HG03103 (cell line): Measurements from ENCODE around the gene DIP2C.
"Not testable (repeated sequence)": the region's sequence is repeated elsewhere in the genome, so short reads cannot be mapped to it uniquely, and the experiment has no call there.

Experiments
- ATAC-seq: cut with Tn5 transposase; IDR thresholded peaks from one replicate; pipeline ENCODE4 v1.9.1; 2021; ENCODE audit warnings: low read depth; ENCODE audit not compliant: unreplicated experiment

Gene DIP2C

DNA sequence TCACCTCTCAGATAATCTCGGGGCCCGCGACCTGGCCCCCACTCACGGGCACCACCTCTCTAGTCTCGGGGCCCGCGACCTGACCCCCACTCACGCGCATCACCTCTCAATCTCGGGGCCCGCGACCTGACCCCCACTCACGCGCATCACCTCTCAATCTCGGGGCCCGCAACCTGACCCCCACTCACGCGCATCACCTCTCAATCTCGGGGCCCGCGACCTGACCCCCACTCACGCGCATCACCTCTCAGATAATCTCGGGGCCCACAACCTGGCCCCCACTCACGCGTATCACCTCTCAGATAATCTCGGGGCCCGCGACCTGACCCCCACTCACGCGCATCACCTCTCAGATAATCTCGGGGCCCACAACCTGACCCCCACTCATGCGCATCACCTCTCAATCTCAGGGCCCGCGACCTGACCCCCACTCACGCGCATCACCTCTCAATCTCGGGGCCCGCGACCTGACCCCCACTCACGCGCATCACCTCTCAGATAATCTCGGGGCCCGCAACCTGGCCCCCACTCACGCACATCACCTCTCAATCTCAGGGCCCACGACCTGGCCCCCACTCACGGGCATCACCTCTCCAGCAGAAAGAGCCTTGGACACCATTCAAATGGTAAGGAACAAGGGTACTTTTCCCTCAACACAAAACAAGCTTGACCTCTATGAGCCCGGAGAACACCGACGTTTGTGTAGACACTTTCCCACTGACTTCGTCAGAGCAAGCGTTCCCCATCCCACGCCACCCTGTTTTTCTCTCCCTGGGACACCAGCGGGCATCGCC lies 104.8 kb downstream of the DIP2C start:
- ATAC-seq = not testable (repeated sequence)

GRCh38 chr10:583433-583832 lies 106.0 kb downstream of the DIP2C start:
- ATAC-seq = no peak

DNA sequence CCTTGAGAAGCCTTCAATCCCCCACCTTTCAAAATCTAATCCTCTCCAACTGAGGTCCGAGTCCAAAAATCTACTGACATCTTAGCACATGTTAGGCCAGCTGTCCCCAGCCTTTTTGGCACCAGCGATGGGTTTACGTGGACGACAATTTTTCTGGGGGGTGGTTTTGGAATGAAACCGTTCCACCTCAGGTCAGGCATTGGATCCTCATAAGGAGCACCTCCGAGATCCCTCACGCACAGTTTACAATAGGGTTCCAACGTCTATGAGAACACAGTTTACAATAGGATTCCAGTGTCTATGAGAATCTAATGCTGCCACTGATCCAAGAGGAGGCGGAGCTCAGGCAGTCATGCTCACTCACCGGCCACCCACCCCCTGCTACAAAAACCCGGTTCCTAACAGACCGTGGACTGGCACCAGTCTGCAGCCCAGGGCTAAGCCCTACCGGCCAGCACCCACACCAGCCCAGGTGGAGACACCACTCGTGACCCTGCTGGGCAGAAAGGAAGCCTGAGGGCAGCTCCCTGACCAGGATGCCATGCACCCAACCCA lies 107.6 kb downstream of the DIP2C start:
- ATAC-seq = no peak

DNA sequence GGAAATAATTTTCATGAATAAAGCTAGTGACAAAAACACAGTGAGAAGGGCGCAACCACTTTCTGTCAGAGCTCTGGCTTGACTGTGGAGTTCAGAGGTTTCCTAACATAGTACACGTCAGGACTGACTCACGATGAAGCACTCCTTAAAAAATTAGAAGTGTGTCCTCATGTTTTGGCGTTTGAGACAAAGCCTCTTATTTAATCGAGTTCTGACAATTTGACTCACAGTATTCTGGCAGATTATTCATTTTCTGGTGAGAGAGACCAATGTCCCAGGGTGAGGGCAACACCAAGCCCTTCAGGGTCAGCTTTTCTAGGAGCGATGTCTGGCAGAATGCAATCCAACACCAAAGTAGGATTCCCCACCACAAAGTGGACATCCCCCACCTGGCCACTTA lies 108.7 kb downstream of the DIP2C start:
- ATAC-seq = no peak

DNA sequence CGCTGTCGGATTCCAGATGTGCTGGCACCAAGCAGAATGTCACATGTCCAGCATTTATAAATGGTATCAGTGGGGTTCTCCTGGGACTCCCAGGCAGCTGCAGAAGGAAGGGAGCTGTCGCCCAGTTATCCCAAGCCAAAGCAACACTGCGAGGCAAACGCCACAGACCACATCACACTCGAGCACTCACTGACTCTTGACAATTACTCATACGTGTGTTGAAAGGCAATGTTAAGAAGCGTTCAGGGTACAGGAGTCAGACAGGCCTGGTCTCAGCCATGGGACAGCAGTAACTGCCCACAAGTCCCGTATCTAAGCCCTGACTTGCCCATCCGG lies 113.4 kb downstream of the DIP2C start:
- ATAC-seq = no peak

- no peak for ATAC-seq
Observed at GRCh38 chr10:575402-576129, 113.9 kb downstream of the DIP2C start.

DNA sequence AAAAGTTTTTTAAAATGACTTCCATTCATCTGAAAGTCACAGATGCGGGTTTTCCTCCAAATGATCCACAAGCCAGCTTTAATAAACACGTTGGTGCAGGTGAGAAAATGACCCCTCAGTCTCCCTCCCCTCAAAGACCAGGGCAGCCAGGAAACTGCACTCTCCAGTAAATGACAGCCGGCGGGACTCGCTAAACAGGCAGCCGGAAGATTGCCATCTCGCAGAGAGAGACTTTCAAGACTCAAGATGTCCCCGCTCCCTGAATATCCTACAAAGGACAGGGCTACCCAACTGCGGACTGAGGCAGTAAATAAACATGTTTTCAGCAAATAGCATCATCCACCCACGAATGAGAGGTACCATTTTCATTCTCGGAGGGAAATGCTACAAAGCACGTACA lies 116.8 kb downstream of the DIP2C start:
- ATAC-seq = no peak

- no peak for ATAC-seq
Observed at GRCh38 chr10:571688-572451, 117.6 kb downstream of the DIP2C start.

GRCh38 chr10:571166-571565 lies 118.3 kb downstream of the DIP2C start:
- no peak for ATAC-seq

DNA sequence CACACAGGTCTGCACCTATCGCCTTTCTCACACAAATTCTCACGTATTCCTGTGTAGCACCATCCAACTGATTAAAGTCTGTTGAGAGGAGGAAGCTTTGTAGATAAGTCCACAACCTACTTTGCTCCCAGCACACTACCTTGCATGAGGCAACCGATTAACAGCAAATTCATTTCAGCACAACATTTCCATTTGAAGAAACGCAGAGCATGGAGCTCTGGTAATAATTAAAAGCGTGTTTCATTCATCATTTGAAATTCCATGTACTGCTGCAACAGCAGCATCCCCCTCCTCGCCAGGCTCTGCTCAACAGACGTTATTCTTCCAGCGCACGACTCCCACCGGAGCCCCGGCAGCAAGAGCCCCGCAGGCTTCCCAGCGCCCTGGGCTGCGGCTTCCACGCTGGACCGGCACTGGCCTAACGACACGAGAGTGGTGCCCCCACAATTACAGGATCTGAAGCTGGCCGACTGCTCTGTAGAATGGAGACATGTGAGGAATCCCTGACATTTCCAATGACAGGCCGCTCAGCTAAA lies 118.8 kb downstream of the DIP2C start:
- no peak for ATAC-seq

GRCh38 chr10:569961-570627 lies 119.4 kb downstream of the DIP2C start:
- ATAC-seq = no peak

DNA sequence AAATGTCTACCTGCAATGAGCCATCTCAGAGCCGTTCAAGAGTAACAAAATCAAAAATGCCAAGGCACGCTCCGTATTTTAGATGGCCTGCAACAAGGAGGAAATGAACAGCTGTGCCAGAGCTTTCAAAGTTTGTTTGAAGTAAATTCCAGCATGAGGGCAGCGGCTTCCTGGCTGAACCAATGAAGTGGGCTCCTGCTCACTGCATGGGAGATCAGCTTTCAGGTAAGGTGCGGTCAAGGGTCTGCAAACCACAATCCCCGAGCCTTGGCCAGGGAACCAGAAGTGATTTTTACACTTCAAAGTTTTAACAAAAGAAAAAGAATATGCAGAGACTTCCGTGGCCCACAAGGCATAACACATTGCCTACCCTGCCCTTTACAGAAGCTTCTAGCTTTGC lies 120.6 kb downstream of the DIP2C start:
- no peak for ATAC-seq

GRCh38 chr10:567869-568268 lies 121.6 kb downstream of the DIP2C start:
- no peak for ATAC-seq

DNA sequence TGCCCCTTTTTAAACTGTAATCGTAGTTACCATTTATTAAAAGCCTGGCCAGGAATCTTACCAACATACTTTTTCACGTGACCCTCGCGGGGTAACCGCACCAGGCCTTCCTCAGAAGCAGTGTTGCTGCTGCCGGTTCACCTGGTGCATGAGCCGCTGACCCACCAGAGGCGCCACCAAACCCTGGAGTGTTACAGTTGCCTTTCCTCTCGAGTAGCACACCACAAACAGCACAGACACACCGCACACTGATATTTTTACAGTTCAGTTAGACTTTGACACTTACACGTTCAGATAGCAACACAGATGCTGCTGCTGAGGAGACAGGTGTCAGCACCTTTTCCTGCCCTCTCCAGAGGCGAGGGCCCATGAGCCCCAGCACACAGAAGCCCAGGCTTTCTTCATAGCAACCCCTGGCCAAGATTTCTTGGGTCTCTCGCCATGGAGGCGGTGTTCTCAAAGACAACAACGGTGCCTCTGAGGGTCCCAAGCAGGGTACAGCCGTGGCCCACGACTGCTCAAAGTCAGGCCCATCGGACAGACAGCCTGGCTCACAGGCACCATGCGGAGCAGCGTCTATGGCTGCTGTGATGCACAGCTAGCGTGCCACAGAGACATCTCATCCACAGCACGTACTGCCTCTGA lies 123.1 kb downstream of the DIP2C start:
- no peak for ATAC-seq

DNA sequence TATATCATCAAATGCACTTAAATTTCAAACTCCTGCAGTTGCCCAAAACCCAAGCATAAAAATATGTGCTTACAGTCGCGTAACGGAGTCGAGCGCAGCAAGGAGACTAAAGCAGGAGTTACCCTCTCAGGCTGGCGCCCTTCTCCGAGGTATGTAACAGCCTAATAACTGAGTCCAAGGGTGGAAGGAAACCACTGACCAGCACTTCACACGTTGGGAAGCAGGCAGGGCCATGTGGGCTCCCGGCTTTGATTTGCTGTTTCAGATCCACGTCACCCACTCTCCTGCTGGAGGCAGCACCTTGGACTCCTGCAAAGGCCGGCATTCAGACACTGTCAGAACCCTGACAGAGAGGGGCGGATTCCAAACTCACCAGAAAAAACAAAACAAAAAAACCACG lies 123.8 kb downstream of the DIP2C start:
- ATAC-seq = no peak

DNA sequence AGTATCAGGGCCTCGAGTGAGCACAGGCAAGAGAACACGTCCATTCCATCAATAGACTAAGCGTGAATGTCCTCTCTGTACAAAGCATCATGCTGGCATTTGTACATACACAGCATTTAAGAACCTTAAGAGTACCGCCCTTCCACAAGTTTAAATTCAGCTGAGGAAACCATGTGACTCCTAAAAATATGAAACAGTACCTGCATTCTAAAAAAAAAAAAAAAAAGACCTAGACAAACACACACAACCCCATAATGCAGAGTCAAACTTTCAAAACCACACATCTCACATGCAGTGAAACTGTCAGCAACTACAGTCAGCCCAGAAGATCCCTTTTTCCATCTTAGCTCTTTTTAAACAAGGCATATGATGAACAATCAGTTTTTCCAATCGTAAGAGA lies 124.3 kb downstream of the DIP2C start:
- ATAC-seq = no peak

DNA sequence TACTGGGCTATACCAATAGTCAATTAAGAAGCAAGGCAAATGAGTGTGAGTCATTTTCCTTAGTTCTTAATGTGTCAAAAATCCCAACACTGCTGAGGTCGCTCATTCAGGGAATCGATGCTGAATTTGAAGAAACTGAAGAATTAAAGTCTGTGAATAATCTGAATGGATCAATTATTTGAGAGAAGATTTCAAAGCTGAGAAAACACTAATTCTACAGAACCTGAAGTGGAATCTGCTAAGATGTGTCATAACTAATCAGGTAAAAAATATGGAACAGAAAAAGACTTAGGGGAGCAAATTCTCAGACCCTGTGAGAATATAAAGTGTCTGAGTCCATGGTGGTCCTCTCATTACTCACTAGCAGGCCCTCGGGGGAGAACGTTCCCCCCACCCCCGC lies 125.6 kb downstream of the DIP2C start:
- no peak for ATAC-seq

GRCh38 chr10:562142-562541 lies 127.3 kb downstream of the DIP2C start:
- no peak for ATAC-seq

- no peak for ATAC-seq
Observed at GRCh38 chr10:561721-562120, 127.7 kb downstream of the DIP2C start.
